Heart right ventricle (tissue), 16 donors: ENCODE data around the gene PCDHA12. TPM values are rescaled to one million over a fixed set of nuclear protein-coding genes. Genes with fewer than 3 reads are reported as not detected.

ENCODE experiments used
- ATAC-seq, 8 donors: fragments of 200-7000 bp; cut with Tn5 transposase; one replicate each; pipeline ENCODE4 v1.9.1; 2020; ENCODE audit warnings: mild to moderate bottlenecking in 8 of 8, moderate library complexity in 8 of 8, moderate number of reproducible peaks in 1 of 8
- DNase-seq, 2 donors: peaks; one replicate each; pipeline ENCODE4 v3.0.0-alpha.2; 2020
- H3K27ac ChIP-seq, 10 donors: fragments of 200-600 bp; sonication (generic) in 2 of 10; one replicate each; pipeline versions ENCODE4 v1.5.0 to v1.8.0; 2020 to 2022; ENCODE audit warnings: mild to moderate bottlenecking in 3 of 10
- H3K27me3 ChIP-seq, 7 donors: fragments of 200-600 bp; one replicate each; pipeline ENCODE4 v1.8.0; 2021 to 2022; ENCODE audit warnings: mild to moderate bottlenecking in 2 of 7
- H3K36me3 ChIP-seq, 9 donors: fragments of 200-600 bp; sonication (generic) in 1 of 9; one replicate each; pipeline versions ENCODE4 v1.5.0 to v1.8.0; 2020 to 2022; ENCODE audit warnings: mild to moderate bottlenecking in 2 of 9
- H3K4me1 ChIP-seq, 9 donors: fragments of 200-600 bp; sonication (generic) in 1 of 9; one replicate each; pipeline versions ENCODE4 v1.5.0 to v1.8.0; 2020 to 2022; ENCODE audit warnings: mild to moderate bottlenecking in 4 of 9
- H3K4me3 ChIP-seq, 10 donors: fragments of 200-600 bp; sonication (generic) in 2 of 10; one replicate each; pipeline versions ENCODE4 v1.5.0 to v1.8.0; 2020 to 2022; ENCODE audit warnings: mild to moderate bottlenecking in 7 of 10, moderate library complexity in 2 of 10
- H3K9me3 ChIP-seq, 11 donors: fragments of 200-600 bp in 10 of 11; sonication (generic) in 2 of 11; one replicate each; pipeline versions ENCODE4 v1.5.0 to v1.8.0; 2013 to 2022; ENCODE audit warnings: mild to moderate bottlenecking in 2 of 11, control low read depth in 1 of 11, moderate library complexity in 1 of 11
- WGBS, 2 donors: extraction: QIAGEN DNeasy Blood & Tissue Kit; methylation state at CpG; one replicate each; pipeline ENCODE4 v1.1.7; 2013; ENCODE audit warnings: inconsistent platforms in 1 of 2; 5-methylcytosine and 5-hydroxymethylcytosine counted together
- intact Hi-C, 10 donors: fragments of 100-400 bp; cut with DNase I; formaldehyde crosslinking; loops; one replicate each; pipeline versions ENCODE4 v1.11.1 to v1.14.2; 2022
- polyA plus RNA-seq, 2 donors: library from polyadenylated mRNA; stranded (reverse); fragments of 200-250 nt; gene quantifications; one replicate each; pipeline ENCODE4 v1.2.3, GENCODE V29; 2013
- total RNA-seq, 10 donors: library from RNA; stranded (reverse); fragmentation: NEBNext Ultra II Directional in 3 of 10; extraction: Animal tissue kit (Norgen Biotek cat#: 25700) in 3 of 10; gene quantifications; one replicate each; pipeline versions ENCODE4 v1.2.1 to v1.2.4, GENCODE V29; 2021 to 2023
- TF ChIP-seq, protein P1 (sequence below), 9 donors: fragments of 200-600 bp; sonication (generic) in 2 of 9; IDR thresholded peaks; one replicate each; pipeline versions ENCODE4 v1.5.0 to v1.8.0; 2021 to 2022; ENCODE audit warnings: antibody characterized with exemption in 9 of 9, mild to moderate bottlenecking in 5 of 9, moderate library complexity in 1 of 9
- donor health status: Arrhythmogenic right ventricular cardiomyopathy.
- donor health status: ischemic (EF 13 %, LVEDD 7.1; RV severe dilation, severe dysfunction).
- donor health status: healthy with polysubstance abuse.
- donor health status: DM: no; HTN: yes; CAD: no.
- donor health status: DM: no; HTN: no; CAD: no.
- donor health status: ischemic (EF 25% LVEDD 6.9; RV normal size, moderate dysfunction).
- donor health status: ischemic (EF 25% LVEDD 5.7; RV mildly dilated, moderate dysfunction).
- donor health status: healthy.
- donor health status: DM: yes; HTN: yes; CAD: no.
- donor health status: Ischemic cardiomyopathy.
- donor health status: ischemic (EF 35%, LVEDD 5.7; RV mildly dilated, moderate dysfunction).
- donor health status: nonischemic (EF 11% LVEDD 7.7; RV severe dilation, severe dysfunction).
- donor health status: DM: yes; HTN: yes; CAD: no.
- donor health status: PGD.
- donor health status: ischemic (EF 29% LVEDD 5.4; RV normal size, mild dysfunction).
- donor health status: nonischemic (EF 23%, LVEDD 6.1; RV moderate dilation, normal function).

PCDHA12 gene
- total and polyA plus RNA-seq, 12 donors, result 0.01 to 0.11 TPM; not detected in 10

DNA sequence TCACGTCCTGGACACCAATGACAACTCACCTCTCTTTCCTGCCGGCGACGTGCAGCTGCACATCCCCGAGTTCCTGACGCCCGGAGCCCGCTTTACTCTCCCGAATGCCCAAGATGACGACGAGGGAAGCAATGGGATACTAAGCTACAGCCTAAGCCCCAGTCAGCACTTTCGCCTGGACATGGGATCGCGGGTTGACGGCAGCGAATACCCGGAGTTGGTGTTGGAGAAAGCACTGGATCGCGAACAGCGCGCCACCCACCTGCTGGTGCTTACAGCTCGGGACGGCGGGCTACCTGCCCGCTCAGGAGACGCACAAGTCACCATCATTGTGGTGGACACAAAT is 52.1 kb downstream of the PCDHA12 start:
- no peaks in the 10 kb centered on the region for H3K36me3 ChIP-seq
- TF ChIP-seq, protein P1, sequence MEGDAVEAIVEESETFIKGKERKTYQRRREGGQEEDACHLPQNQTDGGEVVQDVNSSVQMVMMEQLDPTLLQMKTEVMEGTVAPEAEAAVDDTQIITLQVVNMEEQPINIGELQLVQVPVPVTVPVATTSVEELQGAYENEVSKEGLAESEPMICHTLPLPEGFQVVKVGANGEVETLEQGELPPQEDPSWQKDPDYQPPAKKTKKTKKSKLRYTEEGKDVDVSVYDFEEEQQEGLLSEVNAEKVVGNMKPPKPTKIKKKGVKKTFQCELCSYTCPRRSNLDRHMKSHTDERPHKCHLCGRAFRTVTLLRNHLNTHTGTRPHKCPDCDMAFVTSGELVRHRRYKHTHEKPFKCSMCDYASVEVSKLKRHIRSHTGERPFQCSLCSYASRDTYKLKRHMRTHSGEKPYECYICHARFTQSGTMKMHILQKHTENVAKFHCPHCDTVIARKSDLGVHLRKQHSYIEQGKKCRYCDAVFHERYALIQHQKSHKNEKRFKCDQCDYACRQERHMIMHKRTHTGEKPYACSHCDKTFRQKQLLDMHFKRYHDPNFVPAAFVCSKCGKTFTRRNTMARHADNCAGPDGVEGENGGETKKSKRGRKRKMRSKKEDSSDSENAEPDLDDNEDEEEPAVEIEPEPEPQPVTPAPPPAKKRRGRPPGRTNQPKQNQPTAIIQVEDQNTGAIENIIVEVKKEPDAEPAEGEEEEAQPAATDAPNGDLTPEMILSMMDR (IDR thresholded peaks at IDR 0.05), result no peak
- peaks cover 0 to 6% (median 0%) of the 10 kb centered on the region in 11 donors for H3K9me3 ChIP-seq
- DNase-seq, result no peak
- 4 to 6% methylated on average over 26 of the region's 26 CpGs for WGBS, 2 donors
- no peak overlapping the region for H3K27ac ChIP-seq
- peak overlapping the region; percentile 16 to 57 (median 50) for H3K4me3 ChIP-seq
- H3K4me1 ChIP-seq, result peaks cover 0 to 20% (median 15%) of the 10 kb centered on the region in 9 donors
- H3K27me3 ChIP-seq, result peaks cover 0 to 90% (median 70%) of the 10 kb centered on the region in 7 donors
- ATAC-seq, result peak in 3 of 8 donors; percentile 16 to 27 (median 25)
- intact Hi-C loops, result loop anchor here in 1 of 10 donors (5.0 kb wide), 1 partner anchor 115 kb away; no protein-coding TSS in a partner anchor

Other genes with a start within 250 kb of the PCDHA12 start
- gene CD14, start 242.1 kb upstream of the PCDHA12 start, total RNA-seq, result 100 to 1,000 TPM in 1 of 10 donors, 10 to 100 TPM in 9; 10.8 to 137 (median 20.3) TPM
- 10 to 100 TPM; 14.0 to 30.1 TPM for gene CD14, start 242.1 kb upstream of the PCDHA12 start, polyA plus RNA-seq
- 1 to 10 TPM; 1.6 to 5.2 (median 3.2) TPM for gene TMCO6, start 235.9 kb upstream of the PCDHA12 start, total RNA-seq
- gene TMCO6, start 235.9 kb upstream of the PCDHA12 start, polyA plus RNA-seq, result 1 to 10 TPM; 6.2 to 7.9 TPM
- gene NDUFA2, start 227.7 kb upstream of the PCDHA12 start, total RNA-seq, result 100 to 1,000 TPM in 9 of 10 donors, 10 to 100 TPM in 1; 96.8 to 150 (median 119) TPM
- gene NDUFA2, start 227.7 kb upstream of the PCDHA12 start, polyA plus RNA-seq, result 100 to 1,000 TPM; 291 to 569 TPM
- 10 to 100 TPM; 67.5 to 88.5 (median 74.3) TPM for gene IK, start 227.5 kb upstream of the PCDHA12 start, total RNA-seq
- 10 to 100 TPM; 43.0 to 77.7 TPM for gene IK, start 227.5 kb upstream of the PCDHA12 start, polyA plus RNA-seq
- 10 to 100 TPM; 10.5 to 14.5 (median 12.2) TPM for gene WDR55, start 210.4 kb upstream of the PCDHA12 start, total RNA-seq
- 10 to 100 TPM; 12.2 to 15.7 TPM for gene WDR55, start 210.4 kb upstream of the PCDHA12 start, polyA plus RNA-seq
- under 1 TPM in 9 of 10 donors, not detected in 1; 0.17 to 0.60 (median 0.30) TPM for gene DND1, start 201.7 kb upstream of the PCDHA12 start, total RNA-seq
- 1 to 10 TPM in 1 of 2 donors, under 1 TPM in 1; 0.81 to 2.0 TPM for gene DND1, start 201.7 kb upstream of the PCDHA12 start, polyA plus RNA-seq
- 10 to 100 TPM; 30.3 to 41.8 (median 35.8) TPM for gene HARS1, start 183.9 kb upstream of the PCDHA12 start, total RNA-seq
- 10 to 100 TPM; 52.7 to 53.2 TPM for gene HARS1, start 183.9 kb upstream of the PCDHA12 start, polyA plus RNA-seq
- gene HARS2, start 183.9 kb upstream of the PCDHA12 start, total RNA-seq, result 10 to 100 TPM; 23.3 to 37.3 (median 30.0) TPM
- 10 to 100 TPM; 19.2 to 24.9 TPM for gene HARS2, start 183.9 kb upstream of the PCDHA12 start, polyA plus RNA-seq
- 10 to 100 TPM; 27.9 to 41.4 (median 33.6) TPM for gene ZMAT2, start 174.9 kb upstream of the PCDHA12 start, total RNA-seq
- 10 to 100 TPM; 48.7 to 73.4 TPM for gene ZMAT2, start 174.9 kb upstream of the PCDHA12 start, polyA plus RNA-seq
- under 1 TPM in 1 of 10 donors, not detected in 9; 0.09 TPM for gene PCDHA1, start 89.2 kb upstream of the PCDHA12 start, total RNA-seq
- gene PCDHA1, start 89.2 kb upstream of the PCDHA12 start, polyA plus RNA-seq, result under 1 TPM in 1 of 2 donors, not detected in 1; 0.07 TPM
- gene PCDHA2, start 80.5 kb upstream of the PCDHA12 start, total RNA-seq, result under 1 TPM in 2 of 10 donors, not detected in 8; 0.07 to 0.17 TPM
- not detected for gene PCDHA2, start 80.5 kb upstream of the PCDHA12 start, polyA plus RNA-seq
- under 1 TPM in 6 of 10 donors, not detected in 4; 0.07 to 0.17 (median 0.11) TPM for gene PCDHA3, start 74.3 kb upstream of the PCDHA12 start, total RNA-seq
- under 1 TPM in 1 of 2 donors, not detected in 1; 0.03 TPM for gene PCDHA3, start 74.3 kb upstream of the PCDHA12 start, polyA plus RNA-seq
- gene PCDHA4, start 68.2 kb upstream of the PCDHA12 start, total RNA-seq, result under 1 TPM in 7 of 10 donors, not detected in 3; 0.07 to 0.21 (median 0.08) TPM
- gene PCDHA4, start 68.2 kb upstream of the PCDHA12 start, polyA plus RNA-seq, result under 1 TPM in 1 of 2 donors, not detected in 1; 0.01 TPM
- gene PCDHA5, start 53.7 kb upstream of the PCDHA12 start, total RNA-seq, result under 1 TPM in 4 of 10 donors, not detected in 6; 0.07 to 0.11 (median 0.08) TPM
- not detected for gene PCDHA5, start 53.7 kb upstream of the PCDHA12 start, polyA plus RNA-seq
- gene PCDHA6, start 47.3 kb upstream of the PCDHA12 start, total RNA-seq, result under 1 TPM in 3 of 10 donors, not detected in 7; 0.14 to 0.31 (median 0.18) TPM
- gene PCDHA6, start 47.3 kb upstream of the PCDHA12 start, polyA plus RNA-seq, result not detected
- gene PCDHA7, start 41.0 kb upstream of the PCDHA12 start, total RNA-seq, result under 1 TPM in 3 of 10 donors, not detected in 7; 0.07 to 0.15 (median 0.11) TPM
- under 1 TPM in 1 of 2 donors, not detected in 1; 0.01 TPM for gene PCDHA7, start 41.0 kb upstream of the PCDHA12 start, polyA plus RNA-seq
- gene PCDHA8, start 34.1 kb upstream of the PCDHA12 start, total RNA-seq, result under 1 TPM in 2 of 10 donors, not detected in 8; 0.04 to 0.13 TPM
- gene PCDHA8, start 34.1 kb upstream of the PCDHA12 start, polyA plus RNA-seq, result not detected
- under 1 TPM in 4 of 10 donors, not detected in 6; 0.05 to 0.15 (median 0.07) TPM for gene PCDHA9, start 26.9 kb upstream of the PCDHA12 start, total RNA-seq
- not detected for gene PCDHA9, start 26.9 kb upstream of the PCDHA12 start, polyA plus RNA-seq
- gene PCDHA10, start 19.4 kb upstream of the PCDHA12 start, total RNA-seq, result under 1 TPM in 7 of 10 donors, not detected in 3; 0.02 to 0.37 (median 0.07) TPM
- gene PCDHA10, start 19.4 kb upstream of the PCDHA12 start, polyA plus RNA-seq, result under 1 TPM in 1 of 2 donors, not detected in 1; under 0.01 TPM
- gene PCDHA11, start 6.4 kb upstream of the PCDHA12 start, total RNA-seq, result under 1 TPM in 1 of 10 donors, not detected in 9; 0.07 TPM
- gene PCDHA11, start 6.4 kb upstream of the PCDHA12 start, polyA plus RNA-seq, result not detected
- not detected for gene PCDHA13, start 6.8 kb downstream of the PCDHA12 start, total RNA-seq
- not detected for gene PCDHA13, start 6.8 kb downstream of the PCDHA12 start, polyA plus RNA-seq
- under 1 TPM in 6 of 10 donors, not detected in 4; 0.05 to 0.18 (median 0.09) TPM for gene PCDHAC1, start 51.0 kb downstream of the PCDHA12 start, total RNA-seq
- not detected for gene PCDHAC1, start 51.0 kb downstream of the PCDHA12 start, polyA plus RNA-seq
- 1 to 10 TPM in 2 of 10 donors, under 1 TPM in 7, not detected in 1; 0.12 to 1.6 (median 0.34) TPM for gene PCDHAC2, start 91.2 kb downstream of the PCDHA12 start, total RNA-seq
- under 1 TPM in 1 of 2 donors, not detected in 1; 0.04 TPM for gene PCDHAC2, start 91.2 kb downstream of the PCDHA12 start, polyA plus RNA-seq
- gene PCDHB1, start 176.1 kb downstream of the PCDHA12 start, total RNA-seq, result not detected
- gene PCDHB1, start 176.1 kb downstream of the PCDHA12 start, polyA plus RNA-seq, result not detected
- 1 to 10 TPM in 8 of 10 donors, under 1 TPM in 2; 0.87 to 3.8 (median 2.2) TPM for gene PCDHB2, start 219.3 kb downstream of the PCDHA12 start, total RNA-seq
- under 1 TPM; 0.58 to 0.59 TPM for gene PCDHB2, start 219.3 kb downstream of the PCDHA12 start, polyA plus RNA-seq
- gene PCDHB3, start 225.2 kb downstream of the PCDHA12 start, total RNA-seq, result 1 to 10 TPM in 6 of 10 donors, under 1 TPM in 4; 0.40 to 2.0 (median 1.1) TPM
- gene PCDHB3, start 225.2 kb downstream of the PCDHA12 start, polyA plus RNA-seq, result under 1 TPM; 0.29 to 0.37 TPM
- gene PCDHB4, start 246.5 kb downstream of the PCDHA12 start, total RNA-seq, result 1 to 10 TPM; 1.3 to 3.3 (median 2.3) TPM
- under 1 TPM; 0.51 to 0.78 TPM for gene PCDHB4, start 246.5 kb downstream of the PCDHA12 start, polyA plus RNA-seq